Glutamatergic neuron (in vitro differentiated cells): ENCODE measurements around the gene CTDNEP1. TPM values are rescaled to one million over a fixed set of nuclear protein-coding genes. Genes with fewer than 3 reads are reported as not detected.

ENCODE experiments used
- DNase-seq: peaks from one replicate; pipeline ENCODE4 v3.0.0; 2022
- H3K27ac Mint-ChIP-seq: one replicate; pipeline ENCODE4 v1.8.0; 2020; ENCODE audit warnings: mild to moderate bottlenecking, mixed read lengths, inconsistent platforms; ENCODE audit not compliant: unreplicated experiment
- H3K27me3 Mint-ChIP-seq: one replicate; pipeline ENCODE4 v1.8.0; 2020; ENCODE audit warnings: mild to moderate bottlenecking, moderate library complexity, mixed read lengths, inconsistent platforms; ENCODE audit not compliant: unreplicated experiment
- H3K36me3 Mint-ChIP-seq: one replicate; pipeline ENCODE4 v1.8.0; 2020; ENCODE audit warnings: mild to moderate bottlenecking, mixed read lengths, inconsistent platforms; ENCODE audit not compliant: unreplicated experiment
- H3K4me1 Mint-ChIP-seq: one replicate; pipeline ENCODE4 v1.8.0; 2020; ENCODE audit warnings: mild to moderate bottlenecking, low read depth, mixed read lengths, inconsistent platforms; ENCODE audit not compliant: unreplicated experiment
- H3K4me3 Mint-ChIP-seq: one replicate; pipeline ENCODE4 v1.8.0; 2020; ENCODE audit warnings: mild to moderate bottlenecking, mixed read lengths, inconsistent platforms; ENCODE audit not compliant: unreplicated experiment
- H3K9me3 Mint-ChIP-seq: one replicate; pipeline ENCODE4 v1.8.0; 2020; ENCODE audit warnings: mild to moderate bottlenecking, moderate library complexity, mixed read lengths, inconsistent platforms; ENCODE audit not compliant: unreplicated experiment
- total RNA-seq: library from RNA; stranded (reverse); fragmentation: NEBNext Ultra II Directional; extraction: Animal tissue kit (Norgen Biotek cat#: 25700); gene quantifications from one replicate; pipeline ENCODE4 v1.2.1, GENCODE V29; 2021; ENCODE audit not compliant: unreplicated experiment
- TF ChIP-seq, protein P1 (sequence below): fragments of 200-600 bp; sonication (generic); IDR thresholded peaks from one replicate; pipeline ENCODE4 v1.5.0; 2021; ENCODE audit not compliant: partially characterized antibody, unreplicated experiment

The CTDNEP1 gene
- total RNA-seq, 1 donor from 2014 or later, result 185 TPM

GRCh38 chr17:7290166-7290565, 38.6 kb upstream of the CTDNEP1 start:
- Mint-ChIP-seq H3K36me3 (no peaks in the 10 kb centered on the region), H3K4me1 (no peaks in the 10 kb centered on the region), H3K27me3 (peaks cover 17% of the 10 kb centered on the region), H3K27ac (no peak overlapping the region), H3K9me3 (peaks cover 2% of the 10 kb centered on the region), H3K4me3 (no peak overlapping the region)
- DNase-seq, result no peak
- TF ChIP-seq, protein P1, sequence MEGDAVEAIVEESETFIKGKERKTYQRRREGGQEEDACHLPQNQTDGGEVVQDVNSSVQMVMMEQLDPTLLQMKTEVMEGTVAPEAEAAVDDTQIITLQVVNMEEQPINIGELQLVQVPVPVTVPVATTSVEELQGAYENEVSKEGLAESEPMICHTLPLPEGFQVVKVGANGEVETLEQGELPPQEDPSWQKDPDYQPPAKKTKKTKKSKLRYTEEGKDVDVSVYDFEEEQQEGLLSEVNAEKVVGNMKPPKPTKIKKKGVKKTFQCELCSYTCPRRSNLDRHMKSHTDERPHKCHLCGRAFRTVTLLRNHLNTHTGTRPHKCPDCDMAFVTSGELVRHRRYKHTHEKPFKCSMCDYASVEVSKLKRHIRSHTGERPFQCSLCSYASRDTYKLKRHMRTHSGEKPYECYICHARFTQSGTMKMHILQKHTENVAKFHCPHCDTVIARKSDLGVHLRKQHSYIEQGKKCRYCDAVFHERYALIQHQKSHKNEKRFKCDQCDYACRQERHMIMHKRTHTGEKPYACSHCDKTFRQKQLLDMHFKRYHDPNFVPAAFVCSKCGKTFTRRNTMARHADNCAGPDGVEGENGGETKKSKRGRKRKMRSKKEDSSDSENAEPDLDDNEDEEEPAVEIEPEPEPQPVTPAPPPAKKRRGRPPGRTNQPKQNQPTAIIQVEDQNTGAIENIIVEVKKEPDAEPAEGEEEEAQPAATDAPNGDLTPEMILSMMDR, result no peak

DNA sequence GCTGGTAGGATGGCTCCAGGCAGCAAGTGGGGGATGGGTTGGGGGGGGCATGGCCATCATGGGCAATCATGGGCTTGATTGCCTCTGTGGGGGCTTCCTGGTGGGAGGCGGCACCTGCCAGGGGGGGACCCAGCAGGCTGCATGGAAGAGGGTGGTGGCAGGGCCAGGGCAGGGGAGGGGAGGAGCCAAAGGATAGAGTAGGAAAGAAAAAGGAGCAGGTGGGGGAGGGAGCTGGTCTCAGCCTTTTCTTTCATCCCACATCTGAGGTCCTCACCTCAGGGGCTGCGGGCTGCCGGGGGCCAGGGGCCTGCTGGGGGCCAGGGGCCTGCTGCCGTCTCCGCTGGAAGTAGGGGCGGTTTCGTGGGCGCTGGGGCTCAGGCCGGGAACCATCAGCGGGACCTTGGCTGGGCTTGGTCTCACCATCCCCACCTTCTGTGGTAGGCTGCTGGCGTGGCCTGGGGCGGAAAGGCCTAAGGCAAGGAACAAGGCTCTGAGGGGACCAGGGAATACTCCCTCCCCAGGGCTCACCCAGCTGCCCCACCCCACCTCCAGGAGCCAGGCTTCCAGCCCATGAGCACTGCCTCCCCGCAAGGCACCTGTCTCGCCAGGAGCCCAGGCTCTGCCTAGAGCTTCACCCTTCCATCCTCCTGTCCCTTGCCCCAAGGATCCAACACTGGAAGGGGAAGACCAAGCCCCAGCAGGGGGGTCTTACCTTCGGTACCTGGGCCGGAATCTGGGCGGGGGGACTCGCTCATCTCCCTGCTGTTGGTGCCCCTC, 37.9 kb upstream of the CTDNEP1 start:
- Mint-ChIP-seq H3K4me3 (no peak overlapping the region), H3K27me3 (peaks cover 16% of the 10 kb centered on the region), H3K4me1 (no peaks in the 10 kb centered on the region), H3K27ac (no peak overlapping the region), H3K9me3 (peaks cover 1% of the 10 kb centered on the region), H3K36me3 (no peaks in the 10 kb centered on the region)
- no peak for DNase-seq
- TF ChIP-seq, protein P1, result no peak

- DNase-seq, result no peak
- Mint-ChIP-seq H3K27me3 (peaks cover 18% of the 10 kb centered on the region), H3K4me3 (no peak overlapping the region), H3K27ac (no peak overlapping the region), H3K36me3 (no peaks in the 10 kb centered on the region), H3K9me3 (no peaks in the 10 kb centered on the region), H3K4me1 (no peaks in the 10 kb centered on the region)
- TF ChIP-seq, protein P1, result no peak
Observed at GRCh38 chr17:7285679-7286078, 34.1 kb upstream of the CTDNEP1 start.

GRCh38 chr17:7284911-7285310, 33.4 kb upstream of the CTDNEP1 start:
- peaks cover 2% of the 10 kb centered on the region for H3K9me3 Mint-ChIP-seq
- TF ChIP-seq, protein P1, result no peak
- peaks cover 20% of the 10 kb centered on the region for H3K27me3 Mint-ChIP-seq
- H3K36me3 Mint-ChIP-seq, result no peaks in the 10 kb centered on the region
- peaks cover 4% of the 10 kb centered on the region for H3K4me1 Mint-ChIP-seq
- DNase-seq, result no peak
- H3K4me3 Mint-ChIP-seq, result no peak overlapping the region
- no peak overlapping the region for H3K27ac Mint-ChIP-seq

GRCh38 chr17:7283471-7284216, 32.1 kb upstream of the CTDNEP1 start:
- H3K9me3 Mint-ChIP-seq, result peaks cover 2% of the 10 kb centered on the region
- peaks cover 4% of the 10 kb centered on the region for H3K4me1 Mint-ChIP-seq
- TF ChIP-seq, protein P1, result no peak
- peaks cover 22% of the 10 kb centered on the region for H3K27me3 Mint-ChIP-seq
- no peaks in the 10 kb centered on the region for H3K36me3 Mint-ChIP-seq
- DNase-seq, result no peak
- H3K27ac Mint-ChIP-seq, result no peak overlapping the region
- H3K4me3 Mint-ChIP-seq, result no peak overlapping the region
